T-helper 1 cell treated with Interleukin-12 subunit alpha and Interleukin-12 subunit beta and Interleukin-4 antibody, amounts not matched to agents 30 μg/mL and 1 μg/mL, for 36 hours (primary cell): ENCODE results near the gene NHP2.
"Not testable (repeated sequence)": the region's sequence is repeated elsewhere in the genome, so short reads cannot be mapped to it uniquely, and the experiment has no call there.

ENCODE experiments used
- H3K27ac Mint-ChIP-seq: one replicate; pipeline ENCODE4 v1.8.0; 2021; ENCODE audit warnings: mild to moderate bottlenecking, mixed read lengths
- H3K27me3 Mint-ChIP-seq: one replicate; pipeline ENCODE4 v1.8.0; 2021; ENCODE audit warnings: low read depth, mixed read lengths
- H3K36me3 Mint-ChIP-seq: one replicate; pipeline ENCODE4 v1.8.0; 2021; ENCODE audit warnings: low read depth, mixed read lengths
- H3K4me1 Mint-ChIP-seq: one replicate; pipeline ENCODE4 v1.8.0; 2021; ENCODE audit warnings: low read depth, mixed read lengths
- H3K4me3 Mint-ChIP-seq: one replicate; pipeline ENCODE4 v1.8.0; 2021; ENCODE audit warnings: mild to moderate bottlenecking, moderate library complexity, mixed read lengths
- H3K9me3 Mint-ChIP-seq: one replicate; pipeline ENCODE4 v1.8.0; 2021; ENCODE audit warnings: mixed read lengths

The NHP2 gene

DNA sequence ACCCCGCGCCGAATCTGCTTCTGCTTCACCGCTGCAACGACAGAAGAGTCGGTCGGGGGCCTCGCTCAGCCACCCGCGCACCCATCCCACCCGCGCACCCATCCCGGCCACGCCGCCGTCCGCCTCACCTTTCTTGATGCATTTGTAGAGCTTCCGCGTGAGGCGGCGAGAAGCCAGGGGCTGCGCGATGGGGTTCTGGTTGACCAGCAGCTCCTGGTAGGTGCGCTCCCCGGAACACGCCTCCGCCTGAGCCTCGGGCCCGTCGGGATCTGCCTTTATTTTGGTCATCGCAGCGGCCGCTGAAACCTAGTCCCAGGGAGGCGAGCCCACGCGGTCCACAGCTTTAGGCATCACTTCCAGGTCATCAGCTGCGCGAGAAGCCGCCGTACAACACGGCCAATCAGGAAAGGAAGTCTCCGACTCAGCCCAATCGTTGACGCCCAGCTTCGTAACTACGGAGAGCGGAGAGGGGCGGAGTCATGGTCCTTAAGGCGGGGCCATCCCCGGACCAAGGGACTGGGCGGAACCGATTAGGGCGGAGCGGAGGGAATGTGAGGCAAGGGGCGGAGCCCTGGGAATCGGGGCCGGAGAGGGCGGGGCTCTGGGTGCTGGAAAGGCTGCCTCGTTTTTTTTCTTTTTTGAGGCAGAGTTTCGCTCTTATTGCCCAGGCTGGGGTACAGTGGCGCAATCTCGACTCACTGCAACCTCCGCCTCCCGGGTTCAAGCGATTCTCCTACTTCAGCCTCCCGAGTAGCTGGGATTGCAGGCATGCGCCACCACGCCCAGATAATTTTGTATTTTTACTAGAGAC, at the start of gene NHP2:
NHP2 (minus strand) TSS at position 356 of the 811 bp plus-strand sequence; CDS start at position 288, 68 bp downstream.
- Mint-ChIP-seq H3K27me3 (no peaks in the 10 kb centered on the region), H3K4me3 (peak within 1 kb of the TSS; percentile 97), H3K4me1 (peaks cover 33% of the 10 kb centered on the region), H3K36me3 (peaks cover 14% of the 10 kb centered on the region), H3K9me3 (no peaks in the 10 kb centered on the region), H3K27ac (peak within 1 kb of the TSS; percentile 90)

- no peaks in the 10 kb centered on the region for H3K27me3 Mint-ChIP-seq
- peaks cover 12% of the 10 kb centered on the region for H3K4me1 Mint-ChIP-seq
- no peaks in the 10 kb centered on the region for H3K9me3 Mint-ChIP-seq
- H3K4me3 Mint-ChIP-seq = peak overlapping the region; percentile 48
- peaks cover 21% of the 10 kb centered on the region for H3K36me3 Mint-ChIP-seq
- H3K27ac Mint-ChIP-seq = no peak overlapping the region
Observed at GRCh38 chr5:178202541-178202940, 48.9 kb upstream of the NHP2 start.

- Mint-ChIP-seq H3K36me3 (peaks cover 14% of the 10 kb centered on the region), H3K4me3 (no peak overlapping the region), H3K9me3 (no peaks in the 10 kb centered on the region), H3K4me1 (peaks cover 12% of the 10 kb centered on the region), H3K27me3 (no peaks in the 10 kb centered on the region), H3K27ac (no peak overlapping the region)
Observed at GRCh38 chr5:178201927-178202235, 48.2 kb upstream of the NHP2 start.

GRCh38 chr5:178201221-178201926, 47.7 kb upstream of the NHP2 start:
- H3K36me3 Mint-ChIP-seq = peaks cover 11% of the 10 kb centered on the region
- H3K4me1 Mint-ChIP-seq = peaks cover 9% of the 10 kb centered on the region
- H3K27ac Mint-ChIP-seq = no peak overlapping the region
- no peak overlapping the region for H3K4me3 Mint-ChIP-seq
- H3K9me3 Mint-ChIP-seq = no peaks in the 10 kb centered on the region
- H3K27me3 Mint-ChIP-seq = no peaks in the 10 kb centered on the region

GRCh38 chr5:178199581-178200434, 46.1 kb upstream of the NHP2 start:
- Mint-ChIP-seq H3K9me3 (no peaks in the 10 kb centered on the region), H3K27me3 (peaks cover 4% of the 10 kb centered on the region), H3K4me1 (peaks cover 2% of the 10 kb centered on the region), H3K27ac (no peak overlapping the region), H3K4me3 (no peak overlapping the region), H3K36me3 (peaks cover 3% of the 10 kb centered on the region)

- Mint-ChIP-seq H3K4me1 (peaks cover 7% of the 10 kb centered on the region), H3K27me3 (peaks cover 14% of the 10 kb centered on the region), H3K4me3 (no peak overlapping the region), H3K9me3 (no peaks in the 10 kb centered on the region), H3K36me3 (no peaks in the 10 kb centered on the region), H3K27ac (no peak overlapping the region)
Observed at GRCh38 chr5:178198706-178199105, 45.0 kb upstream of the NHP2 start.

GRCh38 chr5:178198151-178198550, 44.5 kb upstream of the NHP2 start:
- H3K36me3 Mint-ChIP-seq, H3K4me3 Mint-ChIP-seq: not testable (repeated sequence)
- H3K4me1 Mint-ChIP-seq = peaks cover 10% of the 10 kb centered on the region

GRCh38 chr5:178196986-178197385, 43.3 kb upstream of the NHP2 start:
- H3K36me3 Mint-ChIP-seq = no peaks in the 10 kb centered on the region
- H3K9me3 Mint-ChIP-seq = no peaks in the 10 kb centered on the region
- peaks cover 14% of the 10 kb centered on the region for H3K4me1 Mint-ChIP-seq
- no peak overlapping the region for H3K27ac Mint-ChIP-seq
- no peak overlapping the region for H3K4me3 Mint-ChIP-seq
- H3K27me3 Mint-ChIP-seq = peaks cover 28% of the 10 kb centered on the region

More at GRCh38 chr5:178198151-178198550, 44.5 kb upstream of the NHP2 start:
- not testable (repeated sequence) for H3K27ac Mint-ChIP-seq, H3K9me3 Mint-ChIP-seq
- peaks cover 19% of the 10 kb centered on the region for H3K27me3 Mint-ChIP-seq

- no peak overlapping the region for H3K27ac Mint-ChIP-seq
Observed at GRCh38 chr5:178196281-178196812, 42.7 kb upstream of the NHP2 start.

DNA sequence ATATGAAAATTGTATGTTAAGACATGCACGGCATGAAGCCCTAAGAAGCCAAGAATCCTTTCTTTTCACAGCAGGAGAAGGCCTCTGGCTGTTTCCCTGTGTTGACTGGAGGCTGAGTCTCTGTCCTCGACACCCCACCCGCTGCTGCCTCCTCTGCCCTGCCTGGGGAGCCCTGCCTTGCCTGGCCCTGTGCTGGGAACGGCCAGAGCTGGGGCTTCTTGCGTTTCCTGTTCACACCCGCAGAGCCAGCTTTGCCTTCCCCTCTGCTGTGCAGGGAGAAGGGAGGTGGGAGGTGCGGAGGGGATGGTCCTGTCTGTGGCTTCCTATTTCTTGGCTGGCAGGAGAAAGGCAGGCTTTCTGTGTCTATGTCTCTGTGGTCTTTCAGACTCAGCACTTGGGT, 40.3 kb upstream of the NHP2 start:
- Mint-ChIP-seq H3K27me3 (peaks cover 36% of the 10 kb centered on the region), H3K36me3 (no peaks in the 10 kb centered on the region)

More at GRCh38 chr5:178196281-178196812, 42.7 kb upstream of the NHP2 start:
- H3K27me3 Mint-ChIP-seq = peaks cover 29% of the 10 kb centered on the region
- no peaks in the 10 kb centered on the region for H3K9me3 Mint-ChIP-seq
- no peaks in the 10 kb centered on the region for H3K36me3 Mint-ChIP-seq
- H3K4me3 Mint-ChIP-seq = no peak overlapping the region
- peaks cover 14% of the 10 kb centered on the region for H3K4me1 Mint-ChIP-seq

DNA sequence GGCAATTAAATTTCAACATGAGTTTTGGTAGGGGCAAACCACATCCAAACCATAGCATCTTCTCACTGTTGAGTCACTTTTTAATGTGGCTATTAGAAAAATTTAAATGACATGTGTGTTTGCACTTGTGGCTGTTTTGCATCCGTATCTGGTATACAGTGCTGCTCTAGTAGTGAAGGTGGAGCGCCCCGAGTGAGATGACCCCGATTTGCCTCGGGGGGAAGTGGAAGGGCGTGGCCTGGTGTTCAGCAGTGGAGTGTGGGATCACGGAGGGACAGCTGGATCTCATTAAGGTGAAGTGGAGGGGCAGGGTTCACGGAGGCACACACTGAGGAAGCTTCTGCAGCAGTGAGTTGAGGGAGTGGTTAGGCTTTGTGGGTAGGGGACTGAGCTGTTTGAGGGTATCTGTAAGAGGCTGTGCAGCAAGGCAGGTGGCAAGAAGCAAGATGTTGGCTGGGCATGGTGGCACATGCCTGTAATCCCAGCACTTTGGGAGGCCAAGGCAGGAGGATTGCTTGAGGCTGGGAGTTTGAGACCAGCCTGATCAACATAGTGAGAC, 39.6 kb upstream of the NHP2 start:
- Mint-ChIP-seq H3K9me3 (no peaks in the 10 kb centered on the region), H3K27me3 (peaks cover 41% of the 10 kb centered on the region), H3K27ac (no peak overlapping the region), H3K36me3 (no peaks in the 10 kb centered on the region), H3K4me3 (peak overlapping the region; percentile 17), H3K4me1 (peaks cover 14% of the 10 kb centered on the region)

More for the DNA sequence above, 40.3 kb upstream of the NHP2 start:
- no peaks in the 10 kb centered on the region for H3K9me3 Mint-ChIP-seq
- peaks cover 14% of the 10 kb centered on the region for H3K4me1 Mint-ChIP-seq
- no peak overlapping the region for H3K4me3 Mint-ChIP-seq
- no peak overlapping the region for H3K27ac Mint-ChIP-seq

- no peak overlapping the region for H3K27ac Mint-ChIP-seq
- H3K27me3 Mint-ChIP-seq = peaks cover 42% of the 10 kb centered on the region
- H3K4me1 Mint-ChIP-seq = peaks cover 14% of the 10 kb centered on the region
- no peaks in the 10 kb centered on the region for H3K9me3 Mint-ChIP-seq
- H3K4me3 Mint-ChIP-seq = no peak overlapping the region
- no peaks in the 10 kb centered on the region for H3K36me3 Mint-ChIP-seq
Observed at GRCh38 chr5:178192787-178193186, 39.1 kb upstream of the NHP2 start.

DNA sequence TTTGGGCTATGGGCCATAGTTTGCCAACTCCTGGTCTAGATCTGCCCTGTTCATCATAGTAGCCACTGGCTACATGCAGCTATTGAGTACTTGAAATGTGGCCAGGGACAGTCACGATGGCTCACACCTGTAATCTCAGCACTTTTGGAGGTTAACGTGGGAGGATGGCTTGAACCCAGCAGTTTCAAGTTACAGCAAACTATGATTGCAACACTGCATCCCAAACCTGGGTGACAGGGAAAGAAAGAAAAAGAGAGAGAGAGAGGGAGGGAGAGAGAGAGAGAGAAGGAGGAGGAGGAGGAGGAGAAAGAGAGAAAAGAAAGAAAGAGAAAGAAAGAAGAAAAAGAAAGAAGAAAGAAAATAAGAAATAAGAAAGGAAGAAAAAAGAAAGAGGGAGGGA, 38.6 kb upstream of the NHP2 start:
- Mint-ChIP-seq H3K27ac (no peak overlapping the region), H3K36me3 (no peaks in the 10 kb centered on the region), H3K27me3 (peaks cover 42% of the 10 kb centered on the region), H3K4me1 (peaks cover 14% of the 10 kb centered on the region), H3K9me3 (no peaks in the 10 kb centered on the region), H3K4me3 (no peak overlapping the region)

DNA sequence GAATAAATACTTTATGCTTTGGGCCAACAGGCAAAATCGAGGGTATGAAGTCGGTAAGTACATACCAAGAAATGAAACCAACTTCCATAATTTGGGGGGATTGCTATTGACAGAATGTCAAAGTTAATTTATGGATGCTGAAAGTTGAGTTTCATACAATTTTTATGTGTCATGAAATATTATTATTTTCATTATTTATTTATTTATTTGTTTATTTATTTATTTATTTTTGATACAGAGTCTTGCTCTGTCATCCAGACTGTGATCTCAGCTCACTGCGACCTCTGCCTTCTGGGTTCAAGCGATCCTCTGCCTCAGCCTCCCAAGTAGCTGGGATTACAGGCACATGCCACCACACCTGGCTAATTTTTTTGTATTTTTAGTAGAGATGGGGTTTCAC, 38.0 kb upstream of the NHP2 start:
- Mint-ChIP-seq H3K4me1 (peaks cover 14% of the 10 kb centered on the region), H3K9me3 (no peaks in the 10 kb centered on the region), H3K27ac (no peak overlapping the region), H3K36me3 (no peaks in the 10 kb centered on the region), H3K27me3 (peaks cover 42% of the 10 kb centered on the region), H3K4me3 (no peak overlapping the region)
